GM08714 (cell line): ENCODE results near the gene KRT28.
"Not testable (repeated sequence)": the region's sequence is repeated elsewhere in the genome, so short reads cannot be mapped to it uniquely, and the experiment has no call there.

ENCODE experiments used
- H3K4me3 ChIP-seq: fragments of 200-500 bp; sonication (Bioruptor generic); 2 replicates; pipeline ENCODE4 v1.5.1; 2014; ENCODE audit warnings: mild to moderate bottlenecking, low read length, inconsistent platforms
- ZNF274 ChIP-seq: IDR thresholded peaks from 2 replicates; pipeline ENCODE4 v1.6.1; 2012; ENCODE audit warnings: mild to moderate bottlenecking, low read depth, low read length

The KRT28 gene

GRCh38 chr17:40825599-40825998 is 25.8 kb upstream of the KRT28 start:
- H3K4me3 ChIP-seq: no peak overlapping the region
- TF ChIP-seq ZNF274: no peak

- TF ChIP-seq ZNF274: no peak
- H3K4me3 ChIP-seq: no peak overlapping the region
Observed at GRCh38 chr17:40824015-40824832, 24.5 kb upstream of the KRT28 start.

- TF ChIP-seq ZNF274: no peak
- H3K4me3 ChIP-seq: no peak within 1 kb of the TSS
Observed at GRCh38 chr17:40822132-40822812, 22.5 kb upstream of the KRT28 start, which contains the start of gene KRT10. Gene KRT10, minus strand, starts transcription at chr17:40822614. Its CDS starts 29 bp downstream, at chr17:40822585.

GRCh38 chr17:40821536-40821935 is 21.8 kb upstream of the KRT28 start:
- no peak for TF ChIP-seq ZNF274
- H3K4me3 ChIP-seq: no peak overlapping the region

GRCh38 chr17:40820228-40820838 is 20.6 kb upstream of the KRT28 start:
- H3K4me3 ChIP-seq: no peak overlapping the region; the same call in 1 of the 2 replicates
- TF ChIP-seq ZNF274: no peak

- H3K4me3 ChIP-seq: peak overlapping the region; percentile 98
- no peak for TF ChIP-seq ZNF274
Observed at GRCh38 chr17:40819528-40820125, 19.9 kb upstream of the KRT28 start.

- TF ChIP-seq ZNF274: no peak
- H3K4me3 ChIP-seq: peak overlapping the region; percentile 98
Observed at GRCh38 chr17:40818733-40819527, 19.2 kb upstream of the KRT28 start.

- H3K4me3 ChIP-seq: peak overlapping the region; percentile 89
- TF ChIP-seq ZNF274: no peak
Observed at GRCh38 chr17:40818343-40818732, 18.6 kb upstream of the KRT28 start.

GRCh38 chr17:40817103-40817682 is 17.4 kb upstream of the KRT28 start:
- TF ChIP-seq ZNF274: no peak
- H3K4me3 ChIP-seq: no peak overlapping the region

- no peak overlapping the region for H3K4me3 ChIP-seq
- TF ChIP-seq ZNF274: no peak
Observed at GRCh38 chr17:40816569-40816968, 16.8 kb upstream of the KRT28 start.

- H3K4me3 ChIP-seq: no peak overlapping the region
Observed at GRCh38 chr17:40815381-40815780, 15.6 kb upstream of the KRT28 start.

GRCh38 chr17:40814657-40815056 is 14.9 kb upstream of the KRT28 start:
- not testable (repeated sequence) for H3K4me3 ChIP-seq

More at GRCh38 chr17:40815381-40815780, 15.6 kb upstream of the KRT28 start:
- no peak for TF ChIP-seq ZNF274

GRCh38 chr17:40813804-40814203 is 14.0 kb upstream of the KRT28 start:
- no peak overlapping the region for H3K4me3 ChIP-seq
- TF ChIP-seq ZNF274: no peak
